ENCODE results near the gene ZBED6. TPM values are rescaled to one million over a fixed set of nuclear protein-coding genes. Genes with fewer than 3 reads are reported as not detected.

ZBED6 gene
- total RNA-seq, result 13.7 and 16.9 TPM in 2 replicates

GRCh38 chr1:203795441-203796235, at the start of gene ZBED6, which contains the start of gene ZC3H11A:
Gene ZBED6, plus strand, starts transcription at chr1:203795623. Its CDS starts 1,900 bp downstream, at chr1:203797523.
Gene ZC3H11A, plus strand, starts transcription at chr1:203795623. Its CDS starts 21,448 bp downstream, at chr1:203817071.

GRCh38 chr1:203765029-203765837, 30.2 kb upstream of the ZBED6 start, which contains the start of gene LAX1:
Gene LAX1, plus strand, starts transcription at chr1:203765183. Its CDS starts 383 bp downstream, at chr1:203765566.

Other genes with a start within 250 kb of the ZBED6 start
- 364 and 408 TPM in 2 replicates for gene ATP2B4, start 168.8 kb upstream of the ZBED6 start, total RNA-seq
- gene LAX1, start 30.4 kb upstream of the ZBED6 start, total RNA-seq, result not detected in 2 replicates
- gene ZC3H11A, start within 50 bp of the ZBED6 start, total RNA-seq, result 83.5 and 97.6 TPM in 2 replicates
- gene SNRPE, start 66.0 kb downstream of the ZBED6 start, total RNA-seq, result 36.9 and 111 TPM in 2 replicates